CD14-positive monocyte (primary cell): Measurements from ENCODE around the gene USP49. TPM values are rescaled to one million over a fixed set of nuclear protein-coding genes. Genes with fewer than 3 reads are reported as not detected.

ENCODE experiments used
- DNase-seq, 3 donors: peaks; one replicate each; pipeline ENCODE4 v3.0.0-alpha.2; 2011 to 2022
- H2AFZ ChIP-seq: 2 replicates; pipeline ENCODE4 v1.6.0; 2012; ENCODE audit warnings: mild to moderate bottlenecking, low read depth, low read length, inconsistent platforms; ENCODE audit not compliant: insufficient read depth, poor library complexity, severe bottlenecking
- H3K27ac ChIP-seq, 2 donors: 1 replicate in 1 of 2; 2 replicates in 1 of 2; pipeline ENCODE4 v1.5.1; 2012 to 2013; ENCODE audit warnings: low read length in 2 of 2, control low read depth in 1 of 2, inconsistent platforms in 1 of 2, low read depth in 1 of 2, mild to moderate bottlenecking in 1 of 2
- H3K27me3 ChIP-seq, 2 donors: one replicate each; pipeline versions ENCODE4 v1.6.0 to v1.6.1; 2011 to 2013; ENCODE audit warnings: low read length in 2 of 2; ENCODE audit not compliant: control insufficient read depth in 2 of 2, insufficient read depth in 2 of 2
- H3K36me3 ChIP-seq, 2 donors: replicated peaks in 1 of 2; 1 replicate in 1 of 2; 2 replicates in 1 of 2; pipeline versions ENCODE4 v1.5.1 to v1.6.1; 2012 to 2013; ENCODE audit warnings: low read length in 2 of 2, control low read depth in 1 of 2, inconsistent platforms in 1 of 2, mild to moderate bottlenecking in 1 of 2; ENCODE audit not compliant: insufficient read depth in 2 of 2, control insufficient read depth in 1 of 2
- H3K4me1 ChIP-seq, 2 donors: 1 replicate in 1 of 2; 2 replicates in 1 of 2; pipeline versions ENCODE4 v1.5.1 to v1.6.1; 2012 to 2013; ENCODE audit warnings: low read length in 2 of 2, control low read depth in 1 of 2, inconsistent platforms in 1 of 2, mild to moderate bottlenecking in 1 of 2, moderate library complexity in 1 of 2; ENCODE audit not compliant: insufficient read depth in 2 of 2, control insufficient read depth in 1 of 2
- H3K4me2 ChIP-seq: replicated peaks from 2 replicates; pipeline ENCODE3; 2012; ENCODE audit warnings: low read length, moderate library complexity, mild to moderate bottlenecking; ENCODE audit not compliant: poor library complexity, severe bottlenecking; ENCODE audit errors: extremely low read depth
- H3K4me3 ChIP-seq, 3 experiments: fragments of 200-600 bp in 1 of 3; sonication (generic) in 1 of 3; replicated peaks in 1 of 3; 1 replicate in 2 of 3; 2 replicates in 1 of 3; pipeline ENCODE4 v1.5.1; 2011 to 2013; ENCODE audit warnings: low read length in 3 of 3, mild to moderate bottlenecking in 3 of 3, control low read depth in 2 of 3, low read depth in 2 of 3, inconsistent platforms in 1 of 3, moderate library complexity in 1 of 3
- H3K79me2 ChIP-seq: 2 replicates; pipeline ENCODE4 v1.6.0; 2012; ENCODE audit warnings: mild to moderate bottlenecking, control low read depth, inconsistent platforms, low read length, moderate library complexity; ENCODE audit not compliant: insufficient read depth
- H3K9ac ChIP-seq: 2 replicates; pipeline ENCODE4 v1.6.0; 2017; ENCODE audit warnings: low read length, mild to moderate bottlenecking; ENCODE audit not compliant: insufficient read depth, poor library complexity, severe bottlenecking
- H3K9me3 ChIP-seq, 2 donors: replicated peaks in 1 of 2; 1 replicate in 1 of 2; 2 replicates in 1 of 2; pipeline versions ENCODE4 v1.5.1 to v1.6.1; 2012 to 2013; ENCODE audit warnings: low read length in 2 of 2, control low read depth in 1 of 2; ENCODE audit not compliant: control insufficient read depth in 1 of 2, insufficient read depth in 1 of 2
- H4K20me1 ChIP-seq: 2 replicates; pipeline ENCODE4 v1.6.0; 2012; ENCODE audit warnings: mild to moderate bottlenecking, low read length, control low read depth, moderate library complexity; ENCODE audit not compliant: insufficient read depth
- H3K27ac Mint-ChIP-seq, 7 donors: one replicate each; pipeline ENCODE4 v1.8.0; 2020; ENCODE audit warnings: mild to moderate bottlenecking in 7 of 7, mixed read lengths in 7 of 7, moderate library complexity in 6 of 7, inconsistent platforms in 2 of 7
- H3K27me3 Mint-ChIP-seq, 3 donors: one replicate each; pipeline ENCODE4 v1.8.0; 2021 to 2022; ENCODE audit warnings: low read depth in 3 of 3, mild to moderate bottlenecking in 3 of 3, mixed read lengths in 3 of 3, moderate library complexity in 3 of 3, inconsistent platforms in 1 of 3
- H3K36me3 Mint-ChIP-seq, 2 donors: one replicate each; pipeline ENCODE4 v1.8.0; 2020; ENCODE audit warnings: mixed read lengths in 2 of 2, inconsistent platforms in 1 of 2, mild to moderate bottlenecking in 1 of 2
- H3K4me1 Mint-ChIP-seq: one replicate; pipeline ENCODE4 v1.8.0; 2020; ENCODE audit warnings: mild to moderate bottlenecking, mixed read lengths
- H3K4me3 Mint-ChIP-seq, 2 donors: one replicate each; pipeline ENCODE4 v1.8.0; 2020; ENCODE audit warnings: mild to moderate bottlenecking in 2 of 2, mixed read lengths in 2 of 2, moderate library complexity in 1 of 2
- H3K9me3 Mint-ChIP-seq, 7 donors: one replicate each; pipeline ENCODE4 v1.8.0; 2020 to 2022; ENCODE audit warnings: mixed read lengths in 7 of 7, mild to moderate bottlenecking in 6 of 7, moderate library complexity in 6 of 7, inconsistent platforms in 2 of 7
- CTCF ChIP-seq: fragments of 200-600 bp; IDR thresholded peaks from one replicate; pipeline ENCODE4 v1.8.0; 2022; ENCODE audit warnings: antibody characterized with exemption, mild to moderate bottlenecking
- WGBS: methylation state at CpG from one replicate; pipeline ENCODE4 v1.1.5; 2013; ENCODE audit warnings: missing lambda C conversion rate; ENCODE audit not compliant: insufficient coverage; 5-methylcytosine and 5-hydroxymethylcytosine counted together
- intact Hi-C, 2 donors: fragments of 100-400 bp; cut with micrococcal nuclease; formaldehyde crosslinking; loops; one replicate each; pipeline versions ENCODE4 v1.15.0 to v1.15.1; 2023
- polyA plus RNA-seq, 3 donors: library from polyadenylated mRNA; depleted of rRNA in 1 of 3; unstranded in 2 of 3; stranded (reverse) in 1 of 3; fragments of 300-500 nt in 2 of 3; fragments of >200 nt in 1 of 3; fragmentation: Illumina TruSeq in 2 of 3; gene quantifications; 1 replicate in 2 of 3; 2 replicates in 1 of 3; pipeline ENCODE4 v1.2.3, GENCODE V29; 2012 to 2021

The USP49 gene
- polyA plus RNA-seq, 3 donors = 0.08 to 4.8 (median 0.37) TPM

- no peaks in the 10 kb centered on the region for H3K9me3 Mint-ChIP-seq
- Histone ChIP-seq H3K9ac (peak overlapping the region; percentile 19), H3K4me2 (peak overlapping the region; percentile 98)
Measured at GRCh38 chr6:41936073-41936837, 41.1 kb upstream of the USP49 start.

More at GRCh38 chr6:41936073-41936837, 41.1 kb upstream of the USP49 start:
- peak; percentile 83 for TF ChIP-seq CTCF
- Histone ChIP-seq H3K27me3 (no peaks in the 10 kb centered on the region), H2AFZ (no peak overlapping the region), H3K27ac (peak overlapping the region; percentile 47 to 81), H3K79me2 (peaks cover 74% of the 10 kb centered on the region), H3K4me1 (peaks cover 59 to 65% of the 10 kb centered on the region in 2 donors), H3K36me3 (peaks cover 53 to 62% of the 10 kb centered on the region in 2 donors), H4K20me1 (peaks cover 97% of the 10 kb centered on the region), H3K9me3 (no peaks in the 10 kb centered on the region), H3K4me3 (peak overlapping the region in 1 of 3 experiments; percentile 97)
- peaks cover 52 to 82% of the 10 kb centered on the region in 2 donors for H3K36me3 Mint-ChIP-seq
- H3K4me1 Mint-ChIP-seq = peaks cover 63% of the 10 kb centered on the region
- H3K27ac Mint-ChIP-seq = peak overlapping the region; percentile 90 to 99 (median 98)
- WGBS = 70% methylated on average over 2 of the region's 10 CpGs
- peak; percentile 80 to 87 (median 87) for DNase-seq
- peak overlapping the region; percentile 58 to 84 for H3K4me3 Mint-ChIP-seq
- intact Hi-C loops = loop anchor here (5.0 kb wide), 4 partner anchors 91 to 111 kb away; no protein-coding TSS in a partner anchor
- H3K27me3 Mint-ChIP-seq = peaks cover 0 to 2% (median 0%) of the 10 kb centered on the region in 3 donors
